ENCODE measurements around the gene SLC34A1. TPM values are rescaled to one million over a fixed set of nuclear protein-coding genes. Genes with fewer than 3 reads are reported as not detected.
A peak's percentile ranks its signal among the peaks of the same experiment; 100 is the strongest.

The SLC34A1 gene
- total RNA-seq, 1 experiment from 2014 or later, result 0.28 TPM

GRCh38 chr5:177427211-177427822 is 43.1 kb downstream of the SLC34A1 start:
- no peak for TF ChIP-seq CTCF (conservative IDR thresholded peaks at IDR 0.05)
- TF ChIP-seq EZH2 (IDR thresholded peaks at IDR 0.05; ENCODE audit: low read depth), result no peak
- peak overlapping the region; percentile 97 for H3K4me2 ChIP-seq
- H3K27ac ChIP-seq, result peak overlapping the region; percentile 35
- POLR2A ChIA-PET (ENCODE audit: unreplicated experiment), result interaction anchor here (0.6 to 1.3 kb wide), 3 partner anchors 20 to 887 kb away, joined by 3 to 31 read pairs (median 10); partner anchors contain the start of gene PDLIM7
- CTCF ChIA-PET, result interaction anchor here (0.9 to 2.4 kb wide), 5 partner anchors 23 to 117 kb away, joined by 3 to 18 read pairs (median 4); no protein-coding TSS in a partner anchor
- no peaks in the 10 kb centered on the region for H3K36me3 ChIP-seq (ENCODE audit: low read depth)
- no peaks in the 10 kb centered on the region for H3K9me2 ChIP-seq (ENCODE audit: insufficient read depth)
- DNase-seq, result peak in 1 of 2 experiments; percentile 53
- H3K4me3 ChIP-seq, result peak overlapping the region; percentile 80
- intact Hi-C loops (cut with micrococcal nuclease; ENCODE audit: unreplicated experiment), result loop anchor here (2.0 kb wide), 1 partner anchor 27 kb away; no protein-coding TSS in a partner anchor
- H3K27me3 ChIP-seq (ENCODE audit: insufficient read depth, low read depth), result no peaks in the 10 kb centered on the region
- BruUV-seq (replicated peaks), result TSS peak; percentile 70
- peaks cover 29% of the 10 kb centered on the region for H4K20me1 ChIP-seq (ENCODE audit: insufficient read depth)
- H3F3A ChIP-seq (ENCODE audit: insufficient read depth, low read depth), result peaks cover 10% of the 10 kb centered on the region; the same call in 1 of the 2 replicates
- peak overlapping the region; percentile 81 for H2AFZ ChIP-seq
- H3K4me1 ChIP-seq (replicated peaks; ENCODE audit: insufficient read depth), result peaks cover 23% of the 10 kb centered on the region
- H3K79me2 ChIP-seq (ENCODE audit: low read depth), result peaks cover 35% of the 10 kb centered on the region
- no peaks in the 10 kb centered on the region for H3K9me3 ChIP-seq (ENCODE audit: insufficient read depth, low read depth)

- intact Hi-C loops (cut with micrococcal nuclease; ENCODE audit: unreplicated experiment), result loop anchor here (2.0 kb wide), 1 partner anchor 27 kb away; no protein-coding TSS in a partner anchor
- no peak for TF ChIP-seq CTCF (conservative IDR thresholded peaks at IDR 0.05)
- no peak for TF ChIP-seq EZH2 (IDR thresholded peaks at IDR 0.05; ENCODE audit: low read depth)
- BruUV-seq (replicated peaks), result no TSS peak
Observed at GRCh38 chr5:177427919-177428573, 43.8 kb downstream of the SLC34A1 start.

GRCh38 chr5:177428574-177429217 is 44.5 kb downstream of the SLC34A1 start:
- CTCF ChIA-PET, result no interaction called here
- no peak overlapping the region for H3K4me3 ChIP-seq
- peaks cover 10% of the 10 kb centered on the region; the same call in 1 of the 2 replicates for H3F3A ChIP-seq (ENCODE audit: insufficient read depth, low read depth)
- no TSS peak for BruUV-seq (replicated peaks)
- no peak for DNase-seq
- no peak overlapping the region for H2AFZ ChIP-seq
- no peaks in the 10 kb centered on the region for H3K36me3 ChIP-seq (ENCODE audit: low read depth)
- no peaks in the 10 kb centered on the region for H3K9me2 ChIP-seq (ENCODE audit: insufficient read depth)
- TF ChIP-seq EZH2 (IDR thresholded peaks at IDR 0.05; ENCODE audit: low read depth), result no peak
- TF ChIP-seq CTCF (conservative IDR thresholded peaks at IDR 0.05), result no peak
- no peak overlapping the region for H3K27ac ChIP-seq
- H3K9me3 ChIP-seq (ENCODE audit: insufficient read depth, low read depth), result no peaks in the 10 kb centered on the region
- H3K4me2 ChIP-seq, result peak overlapping the region; percentile 97; the same call in 1 of the 2 replicates
- H3K79me2 ChIP-seq (ENCODE audit: low read depth), result peaks cover 35% of the 10 kb centered on the region
- POLR2A ChIA-PET (ENCODE audit: unreplicated experiment), result interaction anchor here (0.6 kb wide), 1 partner anchor 1012 kb away, joined by 3 read pairs; no protein-coding TSS in a partner anchor
- intact Hi-C loops (cut with micrococcal nuclease; ENCODE audit: unreplicated experiment), result no loop called here
- peaks cover 29% of the 10 kb centered on the region for H4K20me1 ChIP-seq (ENCODE audit: insufficient read depth)
- H3K27me3 ChIP-seq (ENCODE audit: insufficient read depth, low read depth), result no peaks in the 10 kb centered on the region
- H3K4me1 ChIP-seq (replicated peaks; ENCODE audit: insufficient read depth), result peaks cover 23% of the 10 kb centered on the region

More at GRCh38 chr5:177427919-177428573, 43.8 kb downstream of the SLC34A1 start:
- peaks cover 35% of the 10 kb centered on the region for H3K79me2 ChIP-seq (ENCODE audit: low read depth)
- no peaks in the 10 kb centered on the region for H3K9me3 ChIP-seq (ENCODE audit: insufficient read depth, low read depth)
- peak overlapping the region; percentile 97 for H3K4me2 ChIP-seq
- no peak overlapping the region for H3K27ac ChIP-seq
- CTCF ChIA-PET, result interaction anchor here (0.9 to 2.3 kb wide), 3 partner anchors 24 to 57 kb away, joined by 3 to 18 read pairs (median 3); no protein-coding TSS in a partner anchor
- POLR2A ChIA-PET (ENCODE audit: unreplicated experiment), result interaction anchor here (0.6 kb wide), 2 partner anchors 888 to 1013 kb away, joined by 3 read pairs; no protein-coding TSS in a partner anchor
- H2AFZ ChIP-seq, result no peak overlapping the region
- H4K20me1 ChIP-seq (ENCODE audit: insufficient read depth), result peaks cover 29% of the 10 kb centered on the region
- H3K4me1 ChIP-seq (replicated peaks; ENCODE audit: insufficient read depth), result peaks cover 23% of the 10 kb centered on the region
- H3K27me3 ChIP-seq (ENCODE audit: insufficient read depth, low read depth), result no peaks in the 10 kb centered on the region
- DNase-seq, result no peak
- H3K36me3 ChIP-seq (ENCODE audit: low read depth), result no peaks in the 10 kb centered on the region
- no peaks in the 10 kb centered on the region for H3K9me2 ChIP-seq (ENCODE audit: insufficient read depth)
- peak overlapping the region; percentile 80 for H3K4me3 ChIP-seq
- H3F3A ChIP-seq (ENCODE audit: insufficient read depth, low read depth), result peaks cover 10% of the 10 kb centered on the region; the same call in 1 of the 2 replicates

Measured in PC-9 (cell line).